HG02981 (cell line): ENCODE data around the gene FZD2.

Experiments used
- ATAC-seq: cut with Tn5 transposase; IDR thresholded peaks from one replicate; pipeline ENCODE4 v1.9.1; 2021; ENCODE audit warnings: mild to moderate bottlenecking, moderate library complexity; ENCODE audit not compliant: unreplicated experiment

Gene FZD2

DNA sequence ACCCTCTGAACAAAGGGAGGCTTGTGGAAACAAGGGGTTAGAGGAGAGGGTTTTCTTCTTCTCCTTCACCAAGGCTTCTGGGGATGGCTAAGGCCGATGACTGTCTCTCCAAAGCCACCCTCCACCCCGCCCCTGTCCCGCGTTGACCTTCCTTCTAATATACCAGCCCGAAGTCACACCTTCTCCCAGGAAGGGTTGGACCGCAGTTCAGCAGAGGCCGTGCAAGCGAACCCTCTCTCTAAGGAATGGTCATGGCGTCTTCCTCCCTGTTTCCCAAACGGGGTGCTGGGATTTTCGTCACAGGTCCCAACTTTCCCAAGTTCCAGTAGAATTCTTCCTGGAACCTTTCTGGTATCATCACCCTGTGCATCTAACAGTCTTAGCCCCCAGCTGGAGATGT lies 49.4 kb downstream of the FZD2 start:
- no peak for ATAC-seq

DNA sequence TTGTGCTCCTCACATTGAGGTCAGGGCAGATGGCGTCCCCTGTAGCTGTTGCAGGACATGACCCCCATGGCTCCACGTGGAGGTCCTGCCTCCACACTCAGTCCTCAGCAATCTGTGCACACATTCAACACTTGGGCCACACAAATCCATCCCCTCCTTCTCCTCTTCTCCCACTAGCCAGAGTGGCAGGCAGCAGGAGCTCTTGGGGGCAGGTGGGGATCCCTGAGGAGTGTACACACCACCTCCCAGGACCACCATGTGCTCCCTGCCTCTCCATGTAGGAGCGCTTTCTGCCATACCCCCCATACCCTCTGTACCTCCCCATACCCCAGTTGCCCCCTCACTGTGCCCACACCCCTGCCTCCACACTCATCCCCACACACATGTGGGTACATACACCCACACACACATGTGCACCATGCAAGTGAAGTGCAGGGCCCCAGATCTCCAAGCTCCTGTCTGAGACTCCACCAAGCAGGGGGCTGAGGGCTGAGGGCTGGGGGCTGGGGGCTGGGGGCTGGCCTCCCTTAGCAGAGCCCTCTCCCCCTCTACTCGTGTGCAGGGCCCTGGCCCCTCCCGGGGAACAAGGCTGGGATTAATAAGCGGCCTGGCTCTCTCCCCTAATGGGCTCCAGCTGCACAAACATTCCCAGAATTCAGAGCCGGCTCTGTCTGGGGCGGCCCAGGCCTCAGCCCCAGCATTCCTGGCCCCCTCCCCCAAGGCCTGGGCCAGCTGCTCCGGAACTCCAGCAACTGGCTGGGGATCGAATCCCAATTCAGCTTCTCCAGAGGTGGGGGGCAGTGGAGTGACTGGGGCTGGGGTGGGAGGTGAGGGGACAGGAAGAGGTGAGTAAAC lies 50.8 kb downstream of the FZD2 start:
- ATAC-seq: no peak

DNA sequence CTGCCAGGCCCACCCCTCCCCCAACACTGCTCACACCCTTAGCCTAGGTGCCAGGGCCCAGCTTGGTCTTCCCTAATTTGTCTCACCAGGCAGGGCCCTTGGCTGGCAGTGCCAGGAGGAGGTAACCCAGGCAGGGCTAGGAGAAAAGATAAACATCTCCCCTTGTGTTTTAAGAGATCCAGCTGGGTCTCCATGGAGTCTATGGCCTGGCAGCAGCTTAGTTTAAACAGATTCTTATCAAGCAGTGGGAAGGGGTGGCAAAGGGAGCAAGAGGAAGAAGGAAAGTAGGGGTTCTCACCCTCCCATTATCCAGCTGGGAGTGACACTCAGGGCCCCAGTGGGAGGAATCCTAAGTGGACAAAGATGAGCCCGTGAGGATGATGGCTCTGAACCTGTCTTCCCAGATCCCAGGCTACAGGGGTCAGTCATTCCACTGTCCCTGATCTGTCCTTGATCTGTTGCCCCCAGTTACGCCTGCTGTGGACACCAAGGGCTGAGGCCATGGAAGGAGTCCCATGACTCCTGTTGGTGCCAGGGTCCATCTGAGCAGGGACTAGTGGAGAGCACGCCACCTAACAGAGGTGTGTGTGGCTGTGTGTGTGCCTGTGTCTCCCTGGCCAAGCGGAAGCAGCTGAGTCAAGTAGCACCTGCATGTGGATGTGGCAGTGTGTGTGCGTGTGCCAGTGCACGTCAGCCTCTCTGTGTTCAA lies 51.6 kb downstream of the FZD2 start:
- ATAC-seq: no peak

DNA sequence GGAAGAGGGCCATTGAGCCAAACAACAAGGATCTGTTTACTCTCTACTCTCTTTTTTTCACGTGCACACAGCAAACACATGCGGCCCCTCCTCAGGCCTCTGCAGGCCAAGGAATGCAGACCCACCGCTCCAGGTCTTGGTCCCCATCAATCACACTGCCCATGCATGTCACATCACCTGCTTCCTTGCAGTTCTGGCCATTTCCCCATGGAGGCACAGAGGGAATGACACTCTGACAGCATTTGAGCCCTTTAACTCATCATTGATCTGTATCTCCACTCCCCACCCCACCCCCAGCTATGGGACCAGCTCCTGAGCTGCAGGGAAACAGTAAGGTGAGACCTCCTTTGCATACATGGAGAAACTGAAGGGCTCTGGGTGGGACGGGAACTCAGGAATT lies 53.0 kb downstream of the FZD2 start:
- ATAC-seq: no peak
